T-cell (primary cell): ENCODE measurements around the gene PTTG1IP. TPM values are rescaled to one million over a fixed set of nuclear protein-coding genes. Genes with fewer than 3 reads are reported as not detected.

Experiments used
- ATAC-seq, 4 experiments: fragments of 200-7000 bp in 3 of 4; fragments of 150-1000 bp in 1 of 4; cut with Tn5 transposase; replicated peaks in 1 of 4; 1 replicate in 3 of 4; 2 replicates in 1 of 4; pipeline ENCODE4 v1.10.0; 2021; ENCODE audit warnings: moderate library complexity in 3 of 4, mild to moderate bottlenecking in 2 of 4, moderate number of reproducible peaks in 1 of 4
- CTCF ChIA-PET, 2 donors: fragments of 300-600 bp; sonication (Branson Sonifier 250); formaldehyde crosslinking; loops; one replicate each; lab custom pipeline; 2022; ENCODE audit warnings: antibody characterized with exemption in 2 of 2; lab: Charles Lee
- POLR2A ChIA-PET, 2 donors: fragments of 300-600 bp; sonication (Branson Sonifier 250); formaldehyde crosslinking; loops; one replicate each; lab custom pipeline; 2022; ENCODE audit warnings: antibody characterized with exemption in 2 of 2; lab: Charles Lee
- DNase-seq, 35 experiments: peaks; one replicate each; pipeline versions ENCODE4 v3.0.0 to v3.0.0-alpha.2; 2013 to 2023
- H3K27ac ChIP-seq: one replicate; pipeline ENCODE4 v1.5.1; 2013; ENCODE audit warnings: low read length
- H3K27me3 ChIP-seq, 2 experiments: replicated peaks in 1 of 2; 1 replicate in 1 of 2; 2 replicates in 1 of 2; pipeline versions ENCODE4 v1.6.1 to v1.7.0; 2013; ENCODE audit warnings: low read length in 1 of 2, mixed read lengths in 1 of 2; ENCODE audit not compliant: control insufficient read depth in 2 of 2, insufficient read depth in 2 of 2; ENCODE audit errors: extremely low read depth in 1 of 2
- H3K36me3 ChIP-seq, 2 donors: 1 replicate in 1 of 2; 2 replicates in 1 of 2; pipeline versions ENCODE4 v1.6.1 to v1.7.0; 2013; ENCODE audit warnings: low read length in 1 of 2; ENCODE audit not compliant: control insufficient read depth in 2 of 2, insufficient read depth in 1 of 2; ENCODE audit errors: extremely low read depth in 1 of 2
- H3K4me1 ChIP-seq, 2 experiments: 1 replicate in 1 of 2; 2 replicates in 1 of 2; pipeline versions ENCODE4 v1.6.1 to v1.7.0; 2013; ENCODE audit warnings: low read length in 2 of 2, mixed read lengths in 1 of 2; ENCODE audit not compliant: insufficient read depth in 2 of 2, control insufficient read depth in 1 of 2; ENCODE audit errors: extremely low read depth in 1 of 2
- H3K4me3 ChIP-seq, 2 donors: 1 replicate in 1 of 2; 2 replicates in 1 of 2; pipeline versions ENCODE4 v1.5.1 to v1.7.0; 2013; ENCODE audit warnings: mild to moderate bottlenecking in 2 of 2, low read length in 1 of 2, moderate library complexity in 1 of 2; ENCODE audit not compliant: control insufficient read depth in 1 of 2; ENCODE audit errors: extremely low read depth in 1 of 2
- H3K9me3 ChIP-seq: 2 replicates; pipeline ENCODE4 v1.7.0; 2013
- H3K27ac Mint-ChIP-seq, 2 donors: one replicate each; pipeline ENCODE4 v1.8.0; 2020 to 2021; ENCODE audit warnings: mild to moderate bottlenecking in 2 of 2, mixed read lengths in 2 of 2
- H3K27me3 Mint-ChIP-seq, 2 donors: one replicate each; pipeline ENCODE4 v1.8.0; 2021 to 2022; ENCODE audit warnings: mixed read lengths in 2 of 2
- H3K36me3 Mint-ChIP-seq: one replicate; pipeline ENCODE4 v1.8.0; 2021; ENCODE audit warnings: mixed read lengths
- H3K4me1 Mint-ChIP-seq, 3 donors: one replicate each; pipeline ENCODE4 v1.8.0; 2020 to 2022; ENCODE audit warnings: mixed read lengths in 3 of 3, mild to moderate bottlenecking in 1 of 3
- H3K4me3 Mint-ChIP-seq, 3 donors: one replicate each; pipeline ENCODE4 v1.8.0; 2020 to 2022; ENCODE audit warnings: mild to moderate bottlenecking in 3 of 3, mixed read lengths in 3 of 3, moderate library complexity in 3 of 3
- H3K9me3 Mint-ChIP-seq, 3 donors: one replicate each; pipeline ENCODE4 v1.8.0; 2020 to 2022; ENCODE audit warnings: mixed read lengths in 3 of 3
- WGBS: methylation state at CpG from one replicate; pipeline ENCODE4 v1.1.5; 2013; ENCODE audit warnings: missing lambda C conversion rate; ENCODE audit not compliant: insufficient coverage; 5-methylcytosine and 5-hydroxymethylcytosine counted together
- total RNA-seq, 35 experiments: library from RNA in 6 of 35; stranded (reverse) in 6 of 35; fragments of 120-200 nt in 1 of 35; gene quantifications; one replicate each; pipeline versions ENCODE4 v1.2.1 to v1.2.4 and lab custom pipeline; 2013 to 2026

Gene PTTG1IP
- total RNA-seq, 5 donors from 2014 or later (not counting 1 experiment from before 2014, with no cell fraction given) = 73.4 to 91.1 (median 90.2) TPM

- ATAC-seq = no peak
- H3K27ac ChIP-seq = no peak overlapping the region
- no peak overlapping the region for H3K4me3 ChIP-seq
- Mint-ChIP-seq H3K27ac (no peak overlapping the region), H3K4me3 (peak overlapping the region in 2 of 3 donors; percentile 37 to 75), H3K9me3 (no peaks in the 10 kb centered on the region), H3K36me3 (no peaks in the 10 kb centered on the region), H3K27me3 (peaks cover 0 to 13% of the 10 kb centered on the region in 2 donors), H3K4me1 (peaks cover 8 to 19% (median 18%) of the 10 kb centered on the region in 3 donors)
- POLR2A ChIA-PET = no interaction called here
- 90% methylated on average over 16 of the region's 16 CpGs for WGBS
- H3K27me3 ChIP-seq = peaks cover 0 to 30% of the 10 kb centered on the region in 2 experiments
- no peak for DNase-seq
- CTCF ChIA-PET = no interaction called here
- H3K4me1 ChIP-seq = peaks cover 6 to 19% of the 10 kb centered on the region in 2 experiments
- peaks cover 0 to 5% of the 10 kb centered on the region in 2 donors for H3K36me3 ChIP-seq
- no peaks in the 10 kb centered on the region for H3K9me3 ChIP-seq
Observed at GRCh38 chr21:44844256-44844655, 29.2 kb downstream of the PTTG1IP start.

- peaks cover 6 to 19% of the 10 kb centered on the region in 2 experiments for H3K4me1 ChIP-seq
- CTCF ChIA-PET = no interaction called here
- ATAC-seq = no peak
Observed at GRCh38 chr21:44842721-44843445, 30.6 kb downstream of the PTTG1IP start.

GRCh38 chr21:44842087-44842486 lies 31.4 kb downstream of the PTTG1IP start:
- no peaks in the 10 kb centered on the region for H3K9me3 ChIP-seq
- Mint-ChIP-seq H3K4me3 (no peak overlapping the region), H3K9me3 (no peaks in the 10 kb centered on the region), H3K27me3 (peaks cover 0 to 15% of the 10 kb centered on the region in 2 donors), H3K4me1 (peaks cover 8 to 19% (median 15%) of the 10 kb centered on the region in 3 donors), H3K27ac (no peak overlapping the region), H3K36me3 (no peaks in the 10 kb centered on the region)
- H3K4me1 ChIP-seq = peaks cover 6 to 19% of the 10 kb centered on the region in 2 experiments
- no peak overlapping the region for H3K27ac ChIP-seq
- no peaks in the 10 kb centered on the region for H3K36me3 ChIP-seq
- H3K4me3 ChIP-seq = no peak overlapping the region
- ChIA-PET POLR2A (no interaction called here), CTCF (no interaction called here)
- ATAC-seq (no peak), DNase-seq (no peak)
- WGBS = 79% methylated on average over 9 of the region's 10 CpGs
- peaks cover 0 to 42% of the 10 kb centered on the region in 2 experiments for H3K27me3 ChIP-seq

More at GRCh38 chr21:44842721-44843445, 30.6 kb downstream of the PTTG1IP start:
- Mint-ChIP-seq H3K4me1 (peaks cover 8 to 19% (median 18%) of the 10 kb centered on the region in 3 donors), H3K27me3 (peaks cover 0 to 13% of the 10 kb centered on the region in 2 donors), H3K36me3 (no peaks in the 10 kb centered on the region), H3K9me3 (no peaks in the 10 kb centered on the region), H3K4me3 (no peak overlapping the region), H3K27ac (no peak overlapping the region)
- Histone ChIP-seq H3K27ac (no peak overlapping the region), H3K9me3 (no peaks in the 10 kb centered on the region), H3K36me3 (no peaks in the 10 kb centered on the region), H3K27me3 (peaks cover 0 to 35% of the 10 kb centered on the region in 2 experiments), H3K4me3 (no peak overlapping the region)
- 79% methylated on average over 15 of the region's 23 CpGs for WGBS
- DNase-seq = no peak
- POLR2A ChIA-PET = no interaction called here

GRCh38 chr21:44840771-44841170 lies 32.7 kb downstream of the PTTG1IP start:
- Mint-ChIP-seq H3K9me3 (no peaks in the 10 kb centered on the region), H3K4me1 (peaks cover 0 to 8% (median 6%) of the 10 kb centered on the region in 3 donors), H3K4me3 (no peak overlapping the region), H3K27me3 (peaks cover 0 to 15% of the 10 kb centered on the region in 2 donors), H3K27ac (no peak overlapping the region), H3K36me3 (no peaks in the 10 kb centered on the region)
- Histone ChIP-seq H3K4me3 (no peak overlapping the region), H3K4me1 (peaks cover under 1 to 6% of the 10 kb centered on the region in 2 experiments), H3K9me3 (no peaks in the 10 kb centered on the region), H3K36me3 (no peaks in the 10 kb centered on the region), H3K27me3 (peaks cover 0 to 47% of the 10 kb centered on the region in 2 experiments), H3K27ac (no peak overlapping the region)
- ChIA-PET POLR2A (no interaction called here), CTCF (interaction anchor here in 1 of 2 donors (0.6 kb wide), 1 partner anchor 86 kb away, joined by 3 read pairs; no protein-coding TSS in a partner anchor)
- WGBS = 71% methylated on average over 11 of the region's 11 CpGs
- DNase-seq = no peak
- no peak for ATAC-seq

- POLR2A ChIA-PET = no interaction called here
- ATAC-seq = no peak
- H3K4me1 Mint-ChIP-seq = no peaks in the 10 kb centered on the region
Observed at GRCh38 chr21:44838951-44839350, 34.5 kb downstream of the PTTG1IP start.

GRCh38 chr21:44838039-44838895 lies 35.2 kb downstream of the PTTG1IP start:
- no peak for ATAC-seq
- CTCF ChIA-PET = no interaction called here
- no peaks in the 10 kb centered on the region for H3K36me3 Mint-ChIP-seq

More at GRCh38 chr21:44838951-44839350, 34.5 kb downstream of the PTTG1IP start:
- H3K4me3 ChIP-seq = no peak overlapping the region
- no peaks in the 10 kb centered on the region for H3K9me3 ChIP-seq
- no peak overlapping the region for H3K27ac ChIP-seq
- Mint-ChIP-seq H3K27ac (peak overlapping the region in 1 of 2 donors; percentile 36), H3K27me3 (peaks cover 0 to 15% of the 10 kb centered on the region in 2 donors), H3K36me3 (no peaks in the 10 kb centered on the region), H3K9me3 (no peaks in the 10 kb centered on the region), H3K4me3 (no peak overlapping the region)
- H3K27me3 ChIP-seq = peaks cover 0 to 46% of the 10 kb centered on the region in 2 experiments
- no peak for DNase-seq
- 80% methylated on average over 6 of the region's 9 CpGs for WGBS
- no peaks in the 10 kb centered on the region for H3K36me3 ChIP-seq
- CTCF ChIA-PET = no interaction called here
- no peaks in the 10 kb centered on the region for H3K4me1 ChIP-seq

More at GRCh38 chr21:44838039-44838895, 35.2 kb downstream of the PTTG1IP start:
- Mint-ChIP-seq H3K27ac (no peak overlapping the region), H3K4me3 (no peak overlapping the region), H3K27me3 (peaks cover 0 to 15% of the 10 kb centered on the region in 2 donors), H3K4me1 (no peaks in the 10 kb centered on the region), H3K9me3 (no peaks in the 10 kb centered on the region)
- POLR2A ChIA-PET = no interaction called here
- H3K36me3 ChIP-seq = no peaks in the 10 kb centered on the region
- H3K4me1 ChIP-seq = no peaks in the 10 kb centered on the region
- peaks cover 0 to 46% of the 10 kb centered on the region in 2 experiments for H3K27me3 ChIP-seq
- DNase-seq = no peak
- H3K4me3 ChIP-seq = no peak overlapping the region
- 79% methylated on average over 16 of the region's 30 CpGs for WGBS
- H3K9me3 ChIP-seq = no peaks in the 10 kb centered on the region
- no peak overlapping the region for H3K27ac ChIP-seq
